ENCODE results near the gene RHOD. TPM values are rescaled to one million over a fixed set of nuclear protein-coding genes. Genes with fewer than 3 reads are reported as not detected.

The RHOD gene
- total and polyA plus RNA-seq, 2 of the 8 experiments (the other 6 are each of a cell fraction or from before 2014, with no cell fraction given): 12.1 to 17.6 TPM

DNA sequence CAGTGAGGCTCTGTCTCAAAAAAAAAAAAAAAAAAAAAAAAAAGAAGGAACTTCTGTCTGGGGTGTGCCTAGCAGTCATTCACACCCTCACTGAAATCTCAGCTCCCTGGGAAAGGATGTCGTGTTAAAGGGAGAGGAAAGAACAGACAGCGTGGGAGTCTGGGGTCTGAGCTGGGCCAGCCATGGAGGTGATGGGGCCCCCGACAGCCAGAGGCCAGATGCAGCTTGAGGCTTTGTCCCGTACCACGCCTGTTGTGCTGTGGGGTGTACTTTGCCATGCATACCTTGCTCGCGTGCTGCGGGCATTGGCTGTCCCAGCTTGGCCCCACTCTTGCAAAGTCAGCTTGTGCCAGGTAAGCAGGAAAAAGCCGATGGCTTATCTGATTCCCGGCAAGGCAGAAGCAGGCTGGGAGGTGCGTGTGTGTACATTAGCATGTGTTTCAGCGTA is 29.1 kb upstream of the RHOD start:
- Histone ChIP-seq H3K4me1 (replicated peaks in 1 of 4; ENCODE audit: control insufficient read depth in 3 of 4, insufficient read depth in 4 of 4, low read length in 3 of 4) (peaks cover 2 to 16% (median 7%) of the 10 kb centered on the region in 4 experiments), H3K79me1 (ENCODE audit: low read depth, low read length) (no peaks in the 10 kb centered on the region; the same call in 1 of the 2 replicates), H4K91ac (replicated peaks; ENCODE audit: insufficient read length, low read length) (no peak overlapping the region), H4K8ac (ENCODE audit: extremely low read depth, insufficient read depth, low read length) (no peak overlapping the region; the same call in 1 of the 2 replicates), H2AK5ac (ENCODE audit: low read depth, low read length) (peak overlapping the region; percentile 47; the same call in 1 of the 2 replicates), H3K23me2 (ENCODE audit: low read depth, low read length) (peaks cover 7% of the 10 kb centered on the region), H3K14ac (ENCODE audit: insufficient read length) (no peak overlapping the region), H2AFZ (ENCODE audit: low read length) (no peak overlapping the region), H2BK12ac (ENCODE audit: low read depth, low read length) (peak overlapping the region; percentile 60; the same call in 1 of the 2 replicates), H3K18ac (ENCODE audit: extremely low read depth, low read length) (no peak overlapping the region), H3K79me2 (ENCODE audit: control insufficient read depth in 1 of 2, insufficient read depth in 2 of 2, low read length in 2 of 2) (no peaks in the 10 kb centered on the region), H3K23ac (ENCODE audit: insufficient read length) (no peak overlapping the region), H3K36me3 (ENCODE audit: control insufficient read depth in 2 of 4, insufficient read depth in 4 of 4, low read length in 3 of 4) (no peaks in the 10 kb centered on the region), H3K4me3 (ENCODE audit: extremely low read depth in 1 of 4, insufficient read depth in 2 of 4, low read depth in 3 of 4, low read length in 4 of 4) (no peak overlapping the region), H2BK20ac (ENCODE audit: low read length) (no peak overlapping the region), H3K4me2 (ENCODE audit: insufficient read depth in 1 of 2, low read depth in 2 of 2, low read length in 2 of 2) (no peak overlapping the region), H3K27ac (ENCODE audit: low read depth, low read length) (no peak overlapping the region), H4K20me1 (replicated peaks in 1 of 2; ENCODE audit: control insufficient read depth in 1 of 2, insufficient read depth in 2 of 2, low read length in 2 of 2) (peaks cover 0 to 5% of the 10 kb centered on the region in 2 experiments), H3K4ac (replicated peaks; ENCODE audit: insufficient read length, low read depth, low read length) (no peak overlapping the region), H3K9ac (replicated peaks in 1 of 4; ENCODE audit: extremely low read depth in 1 of 4, low read depth in 3 of 4, low read length in 3 of 4) (no peak overlapping the region), H2BK15ac (ENCODE audit: low read length) (no peak overlapping the region), H4K5ac (ENCODE audit: insufficient read length, low read depth, low read length) (no peak overlapping the region), H3K56ac (replicated peaks; ENCODE audit: insufficient read length, low read depth, low read length) (no peak overlapping the region), H3K27me3 (replicated peaks in 1 of 4; ENCODE audit: control insufficient read depth in 3 of 4, extremely low read depth in 1 of 4, insufficient read depth in 3 of 4, low read length in 3 of 4) (peaks cover 19 to 31% (median 23%) of the 10 kb centered on the region in 4 experiments), H2BK5ac (ENCODE audit: low read depth, low read length) (no peak overlapping the region), H3K9me3 (ENCODE audit: insufficient read depth in 2 of 2, low read depth in 1 of 2, low read length in 1 of 2) (no peaks in the 10 kb centered on the region), H2BK120ac (replicated peaks; ENCODE audit: low read depth, low read length) (no peak overlapping the region)
- ChIA-PET CTCF (ENCODE audit: partially characterized antibody) (interaction anchor here (0.8 to 4.2 kb wide), 9 partner anchors 13 to 197 kb away, joined by 3 to 19 read pairs (median 5); no protein-coding TSS in a partner anchor), POLR2A (ENCODE audit: partially characterized antibody) (interaction anchor here (1.0 kb wide), 1 partner anchor 170 kb away, joined by 3 read pairs; no protein-coding TSS in a partner anchor)
- DNase-seq (ENCODE audit: low read depth in 1 of 2, low spot score in 2 of 2): no peak
- FAIRE-seq: no peak
- 93% methylated on average over 10 of the region's 12 CpGs; no CpG with 5 or more reads in 1 of the 2 experiments for WGBS, 2 experiments (ENCODE audit: extremely low coverage in 1 of 2, insufficient coverage in 1 of 2, insufficient read length in 1 of 2, insufficient replicate concordance in 2 of 2, low coverage in 1 of 2, low lambda C conversion rate in 2 of 2, missing lambda C conversion rate in 1 of 2)
- TF ChIP-seq EP300 (IDR thresholded peaks at IDR 0.05; ENCODE audit: borderline replicate concordance in 1 of 2, low read depth in 2 of 2, low read length in 2 of 2): no peak
- no peak for TF ChIP-seq RXRA (IDR thresholded peaks at IDR 0.05; ENCODE audit: insufficient read depth, low read depth, low read length)
- TF ChIP-seq RFX5 (IDR thresholded peaks at IDR 0.05; ENCODE audit: borderline replicate concordance, low read depth, low read length): no peak

Measured in H1 (cell line).